Panc1 (cell line): Measurements from ENCODE around the gene VAV3.

Experiments
- CTCF ChIP-seq: fragments of 450-650 bp; IDR thresholded peaks from 2 replicates; pipeline ENCODE4 v1.5.1; 2017; ENCODE audit warnings: mild to moderate bottlenecking
- POLR2AphosphoS5 ChIP-seq: IDR thresholded peaks from 2 replicates; pipeline ENCODE4 v1.6.1; 2012; ENCODE audit warnings: mild to moderate bottlenecking, low read depth, low read length, moderate library complexity
- REST ChIP-seq, 2 experiments: IDR thresholded peaks; 2 replicates each; pipeline ENCODE4 v1.6.1; 2011 to 2012; ENCODE audit warnings: low read depth in 2 of 2, control low read depth in 1 of 2, low read length in 1 of 2, mild to moderate bottlenecking in 1 of 2, moderate library complexity in 1 of 2; ENCODE audit not compliant: insufficient read depth in 1 of 2
- SIN3A ChIP-seq: IDR thresholded peaks from 2 replicates; pipeline ENCODE4 v1.6.1; 2012; ENCODE audit warnings: low read depth, mild to moderate bottlenecking, low read length, moderate library complexity, borderline replicate concordance; ENCODE audit not compliant: insufficient read depth
- TCF7L2 ChIP-seq: IDR thresholded peaks from 2 replicates; pipeline ENCODE4 v1.6.1; 2011; ENCODE audit warnings: mild to moderate bottlenecking, low read depth, low read length, inconsistent platforms

GRCh38 chr1:107862064-107862463 is 102.9 kb downstream of the VAV3 start:
- no peak for TF ChIP-seq SIN3A
- TF ChIP-seq POLR2AphosphoS5 = no peak
- no peak for TF ChIP-seq REST (IDR thresholded peaks at IDR 0.05; ENCODE audit: insufficient read depth in 1 of 2, low read depth in 2 of 2, low read length in 1 of 2)
- no peak for TF ChIP-seq CTCF
- no peak for TF ChIP-seq TCF7L2
